Panc1 (cell line): Measurements from ENCODE around the gene HES5. TPM values are rescaled to one million over a fixed set of nuclear protein-coding genes. Genes with fewer than 3 reads are reported as not detected.

Source experiments
- ATAC-seq: fragments of 200-7000 bp; cut with Tn5 transposase; 2 replicates; pipeline ENCODE4 v1.9.1; 2020; ENCODE audit warnings: mild to moderate bottlenecking, moderate library complexity
- BruUV-seq: library from RNA; stranded (reverse); fragments of 400-500 nt; replicated peaks from 2 replicates; lab custom pipeline; 2021; lab: Mats Ljungman, UMichigan
- CTCF ChIA-PET: fragments of 300-600 bp; sonication (Branson Sonifier 250); formaldehyde crosslinking; loops from one replicate; lab custom pipeline; 2022; ENCODE audit warnings: antibody characterized with exemption; lab: Charles Lee
- POLR2A ChIA-PET: fragments of 300-600 bp; sonication (Branson Sonifier 250); formaldehyde crosslinking; loops from one replicate; lab custom pipeline; 2022; ENCODE audit warnings: antibody characterized with exemption; lab: Charles Lee
- DNase-seq: peaks from one replicate; pipeline ENCODE4 v3.0.0-alpha.2; 2010; ENCODE audit warnings: low read depth, low spot score
- H3K27ac ChIP-seq: 2 replicates; pipeline ENCODE4 v1.5.1; 2011; ENCODE audit warnings: mild to moderate bottlenecking, low read length, inconsistent platforms
- H3K27me3 ChIP-seq: fragments of 200-500 bp; sonication (Bioruptor generic); 2 replicates; pipeline ENCODE4 v1.6.0; 2014; ENCODE audit warnings: low read length, inconsistent platforms; ENCODE audit not compliant: control insufficient read depth, insufficient read depth
- H3K36me3 ChIP-seq: fragments of 200-500 bp; sonication (Bioruptor generic); 2 replicates; pipeline ENCODE4 v1.5.1; 2014; ENCODE audit warnings: inconsistent platforms, mild to moderate bottlenecking, low read length, moderate library complexity; ENCODE audit not compliant: control insufficient read depth, insufficient read depth
- H3K4me1 ChIP-seq: 2 replicates; pipeline ENCODE4 v1.5.1; 2011; ENCODE audit warnings: inconsistent platforms, mild to moderate bottlenecking, low read length, moderate library complexity; ENCODE audit not compliant: control insufficient read depth, insufficient read depth
- H3K4me3 ChIP-seq, 2 experiments: 2 replicates each; pipeline ENCODE4 v1.5.1; 2011 to 2012; ENCODE audit warnings: low read depth in 2 of 2, low read length in 2 of 2, mild to moderate bottlenecking in 2 of 2, inconsistent platforms in 1 of 2, moderate library complexity in 1 of 2
- H3K9me3 ChIP-seq: fragments of 200-500 bp; sonication (Bioruptor generic); 2 replicates; pipeline ENCODE4 v1.5.1; 2014; ENCODE audit warnings: low read depth, mild to moderate bottlenecking, inconsistent platforms, low read length, moderate library complexity; ENCODE audit not compliant: control insufficient read depth, insufficient read depth
- POLR2AphosphoS5 ChIP-seq: IDR thresholded peaks from 2 replicates; pipeline ENCODE4 v1.6.1; 2012; ENCODE audit warnings: mild to moderate bottlenecking, low read depth, low read length, moderate library complexity
- SIN3A ChIP-seq: IDR thresholded peaks from 2 replicates; pipeline ENCODE4 v1.6.1; 2012; ENCODE audit warnings: low read depth, mild to moderate bottlenecking, low read length, moderate library complexity, borderline replicate concordance; ENCODE audit not compliant: insufficient read depth
- TCF7L2 ChIP-seq: IDR thresholded peaks from 2 replicates; pipeline ENCODE4 v1.6.1; 2011; ENCODE audit warnings: mild to moderate bottlenecking, low read depth, low read length, inconsistent platforms
- in situ Hi-C: cut with HindIII; loops from 2 replicates; pipeline ENCODE4 v1.10.0; 2016; ENCODE audit warnings: low sequenced_read_pairs, low pct_unique_long_range_greater_than_20kb
- intact Hi-C: fragments of 100-400 bp; cut with micrococcal nuclease; formaldehyde crosslinking; loops from one replicate; pipeline ENCODE4 v1.10.0; 2022; ENCODE audit not compliant: unreplicated experiment
- total RNA-seq: library from RNA; stranded (reverse); gene quantifications from one replicate; pipeline ENCODE4 v1.2.1, GENCODE V29; 2021; ENCODE audit not compliant: unreplicated experiment
- TF ChIP-seq, protein P1 (sequence below), 2 experiments: IDR thresholded peaks; 2 replicates each; pipeline ENCODE4 v1.6.1; 2011 to 2012; ENCODE audit warnings: low read depth in 2 of 2, control low read depth in 1 of 2, low read length in 1 of 2, mild to moderate bottlenecking in 1 of 2, moderate library complexity in 1 of 2; ENCODE audit not compliant: insufficient read depth in 1 of 2
- TF ChIP-seq, protein P2 (sequence below): fragments of 450-650 bp; IDR thresholded peaks from 2 replicates; pipeline ENCODE4 v1.5.1; 2017; ENCODE audit warnings: mild to moderate bottlenecking

The HES5 gene
- total RNA-seq, 1 experiment from 2014 or later: not detected

GRCh38 chr1:2523191-2523890 lies 6.7 kb downstream of the HES5 start:
- POLR2A ChIA-PET: no interaction called here
- in situ Hi-C loops (no loop called here), intact Hi-C loops (no loop called here)
- Histone ChIP-seq H3K27me3 (no peaks in the 10 kb centered on the region), H3K27ac (peak overlapping the region; percentile 61), H3K4me1 (peaks cover 33% of the 10 kb centered on the region), H3K4me3 (no peak overlapping the region), H3K36me3 (no peaks in the 10 kb centered on the region; the same call in 1 of the 2 replicates), H3K9me3 (no peaks in the 10 kb centered on the region)
- TF ChIP-seq TCF7L2 (no peak), POLR2AphosphoS5 (no peak), SIN3A (no peak)
- TF ChIP-seq, protein P1, sequence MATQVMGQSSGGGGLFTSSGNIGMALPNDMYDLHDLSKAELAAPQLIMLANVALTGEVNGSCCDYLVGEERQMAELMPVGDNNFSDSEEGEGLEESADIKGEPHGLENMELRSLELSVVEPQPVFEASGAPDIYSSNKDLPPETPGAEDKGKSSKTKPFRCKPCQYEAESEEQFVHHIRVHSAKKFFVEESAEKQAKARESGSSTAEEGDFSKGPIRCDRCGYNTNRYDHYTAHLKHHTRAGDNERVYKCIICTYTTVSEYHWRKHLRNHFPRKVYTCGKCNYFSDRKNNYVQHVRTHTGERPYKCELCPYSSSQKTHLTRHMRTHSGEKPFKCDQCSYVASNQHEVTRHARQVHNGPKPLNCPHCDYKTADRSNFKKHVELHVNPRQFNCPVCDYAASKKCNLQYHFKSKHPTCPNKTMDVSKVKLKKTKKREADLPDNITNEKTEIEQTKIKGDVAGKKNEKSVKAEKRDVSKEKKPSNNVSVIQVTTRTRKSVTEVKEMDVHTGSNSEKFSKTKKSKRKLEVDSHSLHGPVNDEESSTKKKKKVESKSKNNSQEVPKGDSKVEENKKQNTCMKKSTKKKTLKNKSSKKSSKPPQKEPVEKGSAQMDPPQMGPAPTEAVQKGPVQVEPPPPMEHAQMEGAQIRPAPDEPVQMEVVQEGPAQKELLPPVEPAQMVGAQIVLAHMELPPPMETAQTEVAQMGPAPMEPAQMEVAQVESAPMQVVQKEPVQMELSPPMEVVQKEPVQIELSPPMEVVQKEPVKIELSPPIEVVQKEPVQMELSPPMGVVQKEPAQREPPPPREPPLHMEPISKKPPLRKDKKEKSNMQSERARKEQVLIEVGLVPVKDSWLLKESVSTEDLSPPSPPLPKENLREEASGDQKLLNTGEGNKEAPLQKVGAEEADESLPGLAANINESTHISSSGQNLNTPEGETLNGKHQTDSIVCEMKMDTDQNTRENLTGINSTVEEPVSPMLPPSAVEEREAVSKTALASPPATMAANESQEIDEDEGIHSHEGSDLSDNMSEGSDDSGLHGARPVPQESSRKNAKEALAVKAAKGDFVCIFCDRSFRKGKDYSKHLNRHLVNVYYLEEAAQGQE (IDR thresholded peaks at IDR 0.05; ENCODE audit: insufficient read depth in 1 of 2, low read depth in 2 of 2, low read length in 1 of 2): no peak
- TF ChIP-seq, protein P2, sequence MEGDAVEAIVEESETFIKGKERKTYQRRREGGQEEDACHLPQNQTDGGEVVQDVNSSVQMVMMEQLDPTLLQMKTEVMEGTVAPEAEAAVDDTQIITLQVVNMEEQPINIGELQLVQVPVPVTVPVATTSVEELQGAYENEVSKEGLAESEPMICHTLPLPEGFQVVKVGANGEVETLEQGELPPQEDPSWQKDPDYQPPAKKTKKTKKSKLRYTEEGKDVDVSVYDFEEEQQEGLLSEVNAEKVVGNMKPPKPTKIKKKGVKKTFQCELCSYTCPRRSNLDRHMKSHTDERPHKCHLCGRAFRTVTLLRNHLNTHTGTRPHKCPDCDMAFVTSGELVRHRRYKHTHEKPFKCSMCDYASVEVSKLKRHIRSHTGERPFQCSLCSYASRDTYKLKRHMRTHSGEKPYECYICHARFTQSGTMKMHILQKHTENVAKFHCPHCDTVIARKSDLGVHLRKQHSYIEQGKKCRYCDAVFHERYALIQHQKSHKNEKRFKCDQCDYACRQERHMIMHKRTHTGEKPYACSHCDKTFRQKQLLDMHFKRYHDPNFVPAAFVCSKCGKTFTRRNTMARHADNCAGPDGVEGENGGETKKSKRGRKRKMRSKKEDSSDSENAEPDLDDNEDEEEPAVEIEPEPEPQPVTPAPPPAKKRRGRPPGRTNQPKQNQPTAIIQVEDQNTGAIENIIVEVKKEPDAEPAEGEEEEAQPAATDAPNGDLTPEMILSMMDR: no peak; the same call in 1 of the 2 replicates
- CTCF ChIA-PET: no interaction called here
- BruUV-seq: no TSS peak
- DNase-seq (no peak), ATAC-seq (no peak)

DNA sequence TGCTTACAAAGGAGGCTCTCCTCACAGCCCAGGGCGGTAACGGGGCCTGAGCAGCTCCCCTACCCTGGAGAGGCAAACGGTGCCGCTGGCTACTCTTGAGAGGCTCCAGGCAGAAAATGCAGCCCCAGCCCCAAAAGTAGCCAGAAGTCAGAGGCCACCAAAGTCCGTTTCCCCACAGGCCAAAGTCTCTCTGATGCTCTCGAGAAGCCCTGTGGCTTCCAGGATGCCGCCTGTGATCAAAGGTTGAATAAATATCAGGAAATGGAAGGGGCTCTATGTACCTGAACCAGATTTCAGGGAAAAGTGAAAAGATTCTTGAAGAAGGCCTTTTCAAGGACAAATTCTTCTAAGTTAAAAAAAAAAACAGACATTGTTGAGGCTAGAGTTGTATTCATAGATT lies 7.8 kb downstream of the HES5 start:
- ATAC-seq (no peak), DNase-seq (no peak)
- Histone ChIP-seq H3K36me3 (peaks cover 3% of the 10 kb centered on the region), H3K4me3 (no peak overlapping the region), H3K27me3 (no peaks in the 10 kb centered on the region), H3K27ac (no peak overlapping the region; the same call in 1 of the 2 replicates), H3K9me3 (no peaks in the 10 kb centered on the region), H3K4me1 (peaks cover 31% of the 10 kb centered on the region)
- POLR2A ChIA-PET: no interaction called here
- intact Hi-C loops: no loop called here
- no peak for TF ChIP-seq POLR2AphosphoS5
- TF ChIP-seq, protein P1 (IDR thresholded peaks at IDR 0.05; ENCODE audit: insufficient read depth in 1 of 2, low read depth in 2 of 2, low read length in 1 of 2): no peak
- TF ChIP-seq, protein P2: no peak
- TF ChIP-seq TCF7L2: no peak
- TF ChIP-seq SIN3A: no peak
- CTCF ChIA-PET: no interaction called here
- BruUV-seq: no TSS peak
- in situ Hi-C loops: no loop called here
